ENCODE results near the gene BPIFB4. TPM values are rescaled to one million over a fixed set of nuclear protein-coding genes. Genes with fewer than 3 reads are reported as not detected.

The BPIFB4 gene
- total and polyA plus RNA-seq, 10 donors, result not detected

- no peaks in the 10 kb centered on the region for H3K4me1 ChIP-seq
- peaks cover 0 to 15% (median 0%) of the 10 kb centered on the region in 8 donors for H3K9me3 ChIP-seq
- H3K27me3 ChIP-seq (replicated peaks in 1 of 7), result peaks cover 0 to 31% (median 0%) of the 10 kb centered on the region in 7 donors
- intact Hi-C loops (cut with DNase I; ENCODE audit: low total_unique reads), result no loop called here
- WGBS, 5 donors, result 57 to 90% (median 62%) methylated on average over 1 to 2 of the region's 2 CpGs
- TF ChIP-seq, protein P1, sequence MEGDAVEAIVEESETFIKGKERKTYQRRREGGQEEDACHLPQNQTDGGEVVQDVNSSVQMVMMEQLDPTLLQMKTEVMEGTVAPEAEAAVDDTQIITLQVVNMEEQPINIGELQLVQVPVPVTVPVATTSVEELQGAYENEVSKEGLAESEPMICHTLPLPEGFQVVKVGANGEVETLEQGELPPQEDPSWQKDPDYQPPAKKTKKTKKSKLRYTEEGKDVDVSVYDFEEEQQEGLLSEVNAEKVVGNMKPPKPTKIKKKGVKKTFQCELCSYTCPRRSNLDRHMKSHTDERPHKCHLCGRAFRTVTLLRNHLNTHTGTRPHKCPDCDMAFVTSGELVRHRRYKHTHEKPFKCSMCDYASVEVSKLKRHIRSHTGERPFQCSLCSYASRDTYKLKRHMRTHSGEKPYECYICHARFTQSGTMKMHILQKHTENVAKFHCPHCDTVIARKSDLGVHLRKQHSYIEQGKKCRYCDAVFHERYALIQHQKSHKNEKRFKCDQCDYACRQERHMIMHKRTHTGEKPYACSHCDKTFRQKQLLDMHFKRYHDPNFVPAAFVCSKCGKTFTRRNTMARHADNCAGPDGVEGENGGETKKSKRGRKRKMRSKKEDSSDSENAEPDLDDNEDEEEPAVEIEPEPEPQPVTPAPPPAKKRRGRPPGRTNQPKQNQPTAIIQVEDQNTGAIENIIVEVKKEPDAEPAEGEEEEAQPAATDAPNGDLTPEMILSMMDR (IDR thresholded peaks at IDR 0.05 in 8 of 11, conservative IDR thresholded peaks at IDR 0.05 in 3 of 11), result no peak
- TF ChIP-seq POLR2AphosphoS5 (IDR thresholded peaks at IDR 0.05) (no peak), POLR2A (IDR thresholded peaks at IDR 0.05) (no peak)
- no peak overlapping the region for H3K27ac ChIP-seq
- no peak for DNase-seq
- no peak overlapping the region for H3K4me3 ChIP-seq
- no peaks in the 10 kb centered on the region for H3K36me3 ChIP-seq
Observed at GRCh38 chr20:33124261-33124660, 44.8 kb downstream of the BPIFB4 start.

DNA sequence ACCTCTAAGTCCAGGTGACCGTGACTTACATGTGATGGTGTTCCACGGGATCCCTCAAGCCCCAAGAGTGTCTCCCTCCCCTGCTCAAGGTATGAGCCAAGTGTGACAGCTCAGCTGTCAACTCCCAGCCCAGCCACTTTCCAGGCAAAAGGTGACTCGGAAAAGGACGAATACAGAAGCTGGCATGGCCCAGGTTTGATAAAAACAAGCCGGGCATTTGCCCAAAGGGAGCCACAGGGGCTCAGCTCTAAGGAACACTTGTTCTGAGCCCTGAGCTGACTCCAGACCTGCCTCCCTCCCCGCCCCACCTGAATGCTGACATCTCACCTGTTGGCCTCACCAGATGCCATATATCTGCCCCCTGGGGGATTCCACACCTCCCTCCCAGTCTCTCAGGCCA lies 45.6 kb downstream of the BPIFB4 start:
- WGBS, 5 donors, result 71 to 85% (median 82%) methylated on average over 6 of the region's 6 CpGs
- intact Hi-C loops (cut with DNase I; ENCODE audit: low total_unique reads), result no loop called here
- Histone ChIP-seq H3K4me3 (no peak overlapping the region), H3K27me3 (replicated peaks in 1 of 7) (peaks cover 0 to 31% (median 0%) of the 10 kb centered on the region in 7 donors), H3K36me3 (no peaks in the 10 kb centered on the region), H3K4me1 (no peaks in the 10 kb centered on the region), H3K9me3 (peaks cover 0 to 11% (median 0%) of the 10 kb centered on the region in 8 donors), H3K27ac (no peak overlapping the region)
- TF ChIP-seq, protein P1 (IDR thresholded peaks at IDR 0.05 in 8 of 11, conservative IDR thresholded peaks at IDR 0.05 in 3 of 11), result no peak
- no peak for TF ChIP-seq POLR2A (IDR thresholded peaks at IDR 0.05)
- no peak for TF ChIP-seq POLR2AphosphoS5 (IDR thresholded peaks at IDR 0.05)
- DNase-seq, result no peak

DNA sequence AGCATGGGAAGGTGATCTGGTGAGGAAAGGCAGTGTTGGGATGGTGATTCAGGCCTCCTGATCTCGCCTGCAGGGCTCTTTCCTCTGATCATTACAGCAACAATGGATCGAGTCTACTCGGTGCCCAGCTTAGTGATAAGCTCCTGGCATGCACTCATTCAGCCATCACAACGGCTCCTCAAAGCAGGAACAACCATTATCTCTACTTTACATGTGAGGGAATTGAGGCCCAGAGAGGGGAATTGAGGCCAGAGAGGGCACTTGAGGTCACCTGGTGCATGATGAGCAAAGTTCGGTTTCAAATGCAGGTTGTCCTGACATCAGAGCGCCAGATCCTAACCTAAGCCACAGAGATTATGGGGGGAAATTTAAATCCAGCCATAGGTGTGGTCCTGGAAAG lies 46.5 kb downstream of the BPIFB4 start:
- TF ChIP-seq, protein P1 (IDR thresholded peaks at IDR 0.05 in 8 of 11, conservative IDR thresholded peaks at IDR 0.05 in 3 of 11), result no peak
- TF ChIP-seq POLR2A (IDR thresholded peaks at IDR 0.05) (no peak), POLR2AphosphoS5 (IDR thresholded peaks at IDR 0.05) (no peak)
- Histone ChIP-seq H3K4me1 (no peaks in the 10 kb centered on the region), H3K4me3 (no peak overlapping the region), H3K9me3 (peaks cover 0 to 2% (median 0%) of the 10 kb centered on the region in 8 donors), H3K36me3 (no peaks in the 10 kb centered on the region), H3K27ac (no peak overlapping the region), H3K27me3 (replicated peaks in 1 of 7) (peaks cover 0 to 31% (median 0%) of the 10 kb centered on the region in 7 donors)
- DNase-seq, result no peak
- intact Hi-C loops (cut with DNase I; ENCODE audit: low total_unique reads), result no loop called here
- WGBS, 5 donors, result 66 to 70% (median 67%) methylated on average over 6 of the region's 6 CpGs

GRCh38 chr20:33127422-33128097 lies 48.1 kb downstream of the BPIFB4 start:
- H3K27me3 ChIP-seq (replicated peaks in 1 of 7), result peaks cover 0 to 43% (median 0%) of the 10 kb centered on the region in 7 donors
- intact Hi-C loops (cut with DNase I; ENCODE audit: low total_unique reads), result no loop called here
- TF ChIP-seq, protein P1 (IDR thresholded peaks at IDR 0.05 in 8 of 11, conservative IDR thresholded peaks at IDR 0.05 in 3 of 11), result no peak
- TF ChIP-seq POLR2AphosphoS5 (IDR thresholded peaks at IDR 0.05), result no peak
- TF ChIP-seq POLR2A (IDR thresholded peaks at IDR 0.05), result no peak
- DNase-seq, result no peak
- H3K4me3 ChIP-seq, result no peak overlapping the region
- H3K36me3 ChIP-seq, result no peaks in the 10 kb centered on the region
- H3K4me1 ChIP-seq, result no peaks in the 10 kb centered on the region
- H3K27ac ChIP-seq, result no peak overlapping the region
- H3K9me3 ChIP-seq, result no peaks in the 10 kb centered on the region
- 83 to 92% (median 87%) methylated on average over 4 of the region's 4 CpGs for WGBS, 5 donors
